Adrenal gland (tissue), 12 donors: ENCODE data around the gene CSPG4. TPM values are rescaled to one million over a fixed set of nuclear protein-coding genes. Genes with fewer than 3 reads are reported as not detected.

Experiments
- DNase-seq, 7 donors: peaks; one replicate each; pipeline ENCODE4 v3.0.0-alpha.2; 2019 to 2020
- H3K27ac ChIP-seq, 5 donors: fragments of 200-600 bp; sonication (generic) in 4 of 5; 1 replicate in 3 of 5; 2 replicates in 2 of 5; pipeline versions ENCODE4 v1.5.1 to v1.8.0; 2016 to 2020; ENCODE audit warnings: mild to moderate bottlenecking in 1 of 5
- H3K27me3 ChIP-seq: fragments of 200-600 bp; 2 replicates; pipeline ENCODE4 v1.8.0; 2021
- H3K36me3 ChIP-seq, 2 donors: fragments of 200-600 bp; replicated peaks in 1 of 2; 1 replicate in 1 of 2; 2 replicates in 1 of 2; pipeline versions ENCODE4 v1.5.1 to v1.8.0; 2018 to 2022
- H3K4me1 ChIP-seq, 2 donors: fragments of 200-600 bp; replicated peaks in 1 of 2; 1 replicate in 1 of 2; 2 replicates in 1 of 2; pipeline versions ENCODE4 v1.5.1 to v1.8.0; 2018 to 2021
- H3K4me3 ChIP-seq, 4 donors: fragments of 200-600 bp; sonication (generic) in 3 of 4; one replicate each; pipeline ENCODE4 v1.5.1; 2016 to 2018
- H3K9me3 ChIP-seq, 3 donors: fragments of 200-600 bp; sonication (generic) in 1 of 3; replicated peaks in 1 of 3; 1 replicate in 2 of 3; 2 replicates in 1 of 3; pipeline versions ENCODE4 v1.5.1 to v1.8.0; 2016 to 2021
- CTCF ChIP-seq, 6 experiments: fragments of 450-650 bp in 4 of 6; fragments of 200-600 bp in 2 of 6; sonication (generic) in 1 of 6; IDR thresholded peaks; 1 replicate in 5 of 6; 2 replicates in 1 of 6; pipeline versions ENCODE4 v1.5.1 to v1.8.0; 2016 to 2021; ENCODE audit warnings: antibody characterized with exemption in 6 of 6, mild to moderate bottlenecking in 2 of 6, moderate library complexity in 1 of 6
- POLR2A ChIP-seq, 2 donors: fragments of 450-650 bp; IDR thresholded peaks; one replicate each; pipeline ENCODE4 v1.6.1; 2017; ENCODE audit warnings: antibody characterized with exemption in 2 of 2, mild to moderate bottlenecking in 2 of 2, moderate library complexity in 1 of 2
- WGBS, 4 donors: extraction: QIAGEN DNeasy Blood & Tissue Kit in 2 of 4; methylation state at CpG; one replicate each; pipeline versions ENCODE4 v1.1.5 to v1.1.7; 2013 to 2017; 5-methylcytosine and 5-hydroxymethylcytosine counted together
- intact Hi-C, 2 donors: fragments of 100-400 bp; cut with DNase I; formaldehyde crosslinking; loops; one replicate each; pipeline versions ENCODE4 v1.14.1 to v1.15.0; 2022 to 2023
- polyA plus RNA-seq, 3 donors: library from polyadenylated mRNA; stranded (reverse); fragments of 200-250 nt in 2 of 3; fragments of 350-450 nt in 1 of 3; fragmentation: Illumina TruSeq in 1 of 3; extraction: RNeasy Lipid Tissue Mini Kit (QIAGEN cat#74804) in 1 of 3; gene quantifications; one replicate each; pipeline ENCODE4 v1.2.3, GENCODE V29; 2013 to 2014
- total RNA-seq, 9 donors: library from RNA; depleted of rRNA in 4 of 9; stranded (reverse); fragments of >200 nt in 4 of 9; fragments of 120-200 nt in 1 of 9; fragmentation: NEBNext Ultra II Directional in 1 of 9; extraction: Animal tissue kit (Norgen Biotek cat#: 25700) in 1 of 9; gene quantifications; one replicate each; pipeline versions ENCODE4 v1.1.0 to v1.2.4, GENCODE V29; 2013 to 2023
- donor health status: healthy with polysubstance abuse.
- donor health status: Bipolar disorder and iron deficiency.
- donor health status: DM: yes; HTN: yes; CAD: no.
- donor health status: DM: no; HTN: no; CAD: no.
- donor health status: DM: no; HTN: no; CAD: no.
- donor health status: DM: yes; HTN: yes; CAD: no.

Gene CSPG4
- total and polyA plus RNA-seq, 12 donors: 0.55 to 6.6 (median 2.8) TPM

GRCh38 chr15:75721923-75722870 is 9.5 kb upstream of the CSPG4 start:
- TF ChIP-seq CTCF (IDR thresholded peaks at IDR 0.05) (no peak), POLR2A (IDR thresholded peaks at IDR 0.05) (no peak)
- Histone ChIP-seq H3K4me1 (no peaks in the 10 kb centered on the region), H3K27ac (no peak overlapping the region), H3K36me3 (no peaks in the 10 kb centered on the region), H3K9me3 (no peaks in the 10 kb centered on the region), H3K4me3 (no peak overlapping the region), H3K27me3 (no peaks in the 10 kb centered on the region)
- intact Hi-C loops: no loop called here
- WGBS, 4 donors: 74 to 88% (median 84%) methylated on average over 11 to 14 of the region's 14 CpGs
- DNase-seq: no peak

- Histone ChIP-seq H3K36me3 (no peaks in the 10 kb centered on the region), H3K27me3 (no peaks in the 10 kb centered on the region), H3K4me1 (no peaks in the 10 kb centered on the region), H3K27ac (no peak overlapping the region), H3K9me3 (no peaks in the 10 kb centered on the region), H3K4me3 (no peak overlapping the region)
- DNase-seq: no peak
- WGBS, 4 donors: 79 to 91% (median 84%) methylated on average over 12 of the region's 12 CpGs
- TF ChIP-seq POLR2A (IDR thresholded peaks at IDR 0.05) (no peak), CTCF (IDR thresholded peaks at IDR 0.05) (no peak)
- intact Hi-C loops: no loop called here
These were observed 8.9 kb upstream of the CSPG4 start for GRCh38 chr15:75721480-75721922.

- Histone ChIP-seq H3K4me1 (no peaks in the 10 kb centered on the region), H3K27me3 (no peaks in the 10 kb centered on the region), H3K36me3 (no peaks in the 10 kb centered on the region), H3K4me3 (no peak overlapping the region), H3K27ac (no peak overlapping the region), H3K9me3 (no peaks in the 10 kb centered on the region)
- DNase-seq: peak in 4 of 7 donors; percentile 24 to 71 (median 47)
- TF ChIP-seq CTCF (IDR thresholded peaks at IDR 0.05) (peak in 3 of 6 experiments; percentile 10 to 27 (median 23)), POLR2A (IDR thresholded peaks at IDR 0.05) (no peak)
- intact Hi-C loops: no loop called here
- 47 to 52% (median 49%) methylated on average over 10 of the region's 10 CpGs for WGBS, 4 donors
These were observed 8.3 kb upstream of the CSPG4 start for GRCh38 chr15:75720787-75721479.

DNA sequence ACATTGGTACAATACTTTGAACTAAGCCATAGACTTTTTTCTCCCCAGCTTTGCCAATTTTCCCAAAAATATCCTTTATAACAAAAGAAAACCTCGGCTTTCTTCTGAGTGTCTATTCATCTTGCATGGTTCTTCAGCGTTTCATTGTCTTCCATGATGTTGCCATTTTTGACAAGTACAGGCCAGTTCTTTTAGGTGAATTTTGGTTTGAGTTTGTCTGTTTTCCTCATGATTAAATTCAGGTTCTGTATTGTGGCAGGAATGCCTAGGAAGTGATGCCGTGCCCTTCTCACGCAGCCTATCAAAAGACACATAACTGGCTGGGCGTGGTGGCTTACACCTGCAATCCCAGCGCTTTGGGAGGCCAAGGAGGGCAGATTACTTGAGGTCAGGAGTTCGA is 7.6 kb upstream of the CSPG4 start:
- Histone ChIP-seq H3K27me3 (no peaks in the 10 kb centered on the region), H3K36me3 (no peaks in the 10 kb centered on the region), H3K27ac (no peak overlapping the region), H3K9me3 (no peaks in the 10 kb centered on the region), H3K4me3 (no peak overlapping the region), H3K4me1 (no peaks in the 10 kb centered on the region)
- no peak for DNase-seq
- WGBS, 4 donors: 83 to 96% (median 91%) methylated on average over 6 to 7 of the region's 7 CpGs
- intact Hi-C loops: no loop called here
- no peak for TF ChIP-seq POLR2A (IDR thresholded peaks at IDR 0.05)
- no peak for TF ChIP-seq CTCF (IDR thresholded peaks at IDR 0.05)
